Stomach (tissue), 4 donors: Measurements from ENCODE around the gene BICD1.

Source experiments
- EP300 ChIP-seq: sonication (generic); formaldehyde crosslinking; IDR thresholded peaks from one replicate; pipeline ENCODE4 v1.6.1; 2017; ENCODE audit warnings: antibody characterized with exemption
- POLR2A ChIP-seq, 4 donors: fragments of 450-650 bp; IDR thresholded peaks; one replicate each; pipeline ENCODE4 v1.6.1; 2016; ENCODE audit warnings: antibody characterized with exemption in 4 of 4, control low read depth in 2 of 4, mild to moderate bottlenecking in 1 of 4, moderate library complexity in 1 of 4
- POLR2AphosphoS5 ChIP-seq, 3 donors: sonication (generic); formaldehyde crosslinking; IDR thresholded peaks; one replicate each; pipeline ENCODE4 v1.6.1; 2016; ENCODE audit warnings: antibody characterized with exemption in 3 of 3
- TF ChIP-seq, protein P1 (sequence below), 7 experiments: fragments of 450-650 bp in 4 of 7; fragments of 200-600 bp in 3 of 7; sonication (generic) in 3 of 7; IDR thresholded peaks; one replicate each; pipeline ENCODE4 v1.5.1; 2016 to 2019; ENCODE audit warnings: antibody characterized with exemption in 7 of 7, control low read depth in 2 of 7, mild to moderate bottlenecking in 1 of 7

DNA sequence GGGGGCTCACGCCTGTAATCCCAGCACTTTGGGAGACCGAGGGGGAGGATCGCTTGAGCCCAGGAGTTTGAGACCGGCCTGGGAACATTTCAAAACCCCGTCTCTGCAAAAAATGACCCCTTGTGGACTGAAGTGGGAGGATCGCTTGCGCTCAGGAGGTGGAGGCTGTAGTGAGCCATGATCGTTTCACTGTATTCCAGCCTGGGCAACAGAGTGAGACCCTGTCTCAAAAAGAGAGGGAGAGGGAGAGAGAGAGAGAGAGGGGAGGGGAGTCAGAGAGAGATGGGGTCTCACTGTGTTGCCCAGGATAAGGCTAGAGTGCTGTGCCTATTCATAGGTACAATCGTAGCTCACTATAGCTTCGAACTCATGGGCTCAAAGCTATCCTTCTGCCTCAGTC lies 295.5 kb downstream of the BICD1 start:
- TF ChIP-seq POLR2AphosphoS5 (IDR thresholded peaks at IDR 0.05): no peak
- TF ChIP-seq, protein P1, sequence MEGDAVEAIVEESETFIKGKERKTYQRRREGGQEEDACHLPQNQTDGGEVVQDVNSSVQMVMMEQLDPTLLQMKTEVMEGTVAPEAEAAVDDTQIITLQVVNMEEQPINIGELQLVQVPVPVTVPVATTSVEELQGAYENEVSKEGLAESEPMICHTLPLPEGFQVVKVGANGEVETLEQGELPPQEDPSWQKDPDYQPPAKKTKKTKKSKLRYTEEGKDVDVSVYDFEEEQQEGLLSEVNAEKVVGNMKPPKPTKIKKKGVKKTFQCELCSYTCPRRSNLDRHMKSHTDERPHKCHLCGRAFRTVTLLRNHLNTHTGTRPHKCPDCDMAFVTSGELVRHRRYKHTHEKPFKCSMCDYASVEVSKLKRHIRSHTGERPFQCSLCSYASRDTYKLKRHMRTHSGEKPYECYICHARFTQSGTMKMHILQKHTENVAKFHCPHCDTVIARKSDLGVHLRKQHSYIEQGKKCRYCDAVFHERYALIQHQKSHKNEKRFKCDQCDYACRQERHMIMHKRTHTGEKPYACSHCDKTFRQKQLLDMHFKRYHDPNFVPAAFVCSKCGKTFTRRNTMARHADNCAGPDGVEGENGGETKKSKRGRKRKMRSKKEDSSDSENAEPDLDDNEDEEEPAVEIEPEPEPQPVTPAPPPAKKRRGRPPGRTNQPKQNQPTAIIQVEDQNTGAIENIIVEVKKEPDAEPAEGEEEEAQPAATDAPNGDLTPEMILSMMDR (IDR thresholded peaks at IDR 0.05): no peak
- no peak for TF ChIP-seq POLR2A (IDR thresholded peaks at IDR 0.05)
- TF ChIP-seq EP300: no peak
